ENCODE measurements around the gene GRIK5.
"Not testable (repeated sequence)": the region's sequence is repeated elsewhere in the genome, so short reads cannot be mapped to it uniquely, and the experiment has no call there.

DNA sequence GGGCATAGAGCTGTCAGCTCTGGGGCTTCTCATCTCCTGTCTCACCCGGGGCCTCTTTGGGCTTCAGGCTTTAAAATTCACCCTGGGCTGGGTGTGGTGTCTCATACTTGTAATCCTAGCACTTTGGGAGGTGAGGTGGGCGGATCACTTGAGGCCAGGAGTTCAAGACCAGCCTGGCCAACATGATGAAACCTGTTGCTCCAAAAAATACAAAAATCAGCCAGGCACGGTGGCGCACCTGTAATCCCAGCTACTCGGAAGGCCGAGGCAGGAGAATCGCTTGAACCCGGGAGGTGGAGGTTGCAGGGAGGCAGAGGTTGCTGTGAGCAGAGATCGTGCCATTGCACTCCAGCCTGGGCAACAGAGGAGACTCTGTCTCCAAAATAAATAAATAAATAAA lies 29.5 kb downstream of the GRIK5 start:
- not testable (repeated sequence) for TF ChIP-seq POLR2A, CTCF (IDR thresholded peaks at IDR 0.05)

All from right lobe of liver (tissue), 4 donors.